Fibroblast of skin of abdomen (primary cell): ENCODE results near the gene IP6K2.
"Not testable (repeated sequence)": the region's sequence is repeated elsewhere in the genome, so short reads cannot be mapped to it uniquely, and the experiment has no call there.

Source experiments
- DNase-seq: peaks from one replicate; pipeline ENCODE4 v3.0.0-alpha.2; 2013

The IP6K2 gene

DNA sequence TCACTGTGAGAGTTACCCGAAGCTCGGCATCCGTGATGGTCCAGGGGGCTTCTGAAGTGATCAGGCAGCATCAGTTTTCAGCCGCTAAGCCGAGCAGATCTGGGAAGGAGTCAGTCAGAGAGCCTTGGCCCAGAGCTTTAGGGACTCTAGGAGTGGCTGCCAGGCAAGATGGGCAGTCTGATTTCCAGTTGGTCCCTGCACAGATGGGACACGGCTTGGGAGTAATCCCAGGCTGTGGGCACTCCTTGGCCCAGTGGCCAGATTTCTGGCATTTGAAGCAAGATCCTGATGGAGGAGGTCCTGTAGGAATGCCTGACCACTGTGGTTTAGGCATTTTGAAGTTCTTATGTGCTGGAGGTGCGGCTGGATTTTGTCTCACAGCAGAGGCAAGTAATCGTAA lies 10.5 kb upstream of the IP6K2 start:
- DNase-seq, result no peak

DNA sequence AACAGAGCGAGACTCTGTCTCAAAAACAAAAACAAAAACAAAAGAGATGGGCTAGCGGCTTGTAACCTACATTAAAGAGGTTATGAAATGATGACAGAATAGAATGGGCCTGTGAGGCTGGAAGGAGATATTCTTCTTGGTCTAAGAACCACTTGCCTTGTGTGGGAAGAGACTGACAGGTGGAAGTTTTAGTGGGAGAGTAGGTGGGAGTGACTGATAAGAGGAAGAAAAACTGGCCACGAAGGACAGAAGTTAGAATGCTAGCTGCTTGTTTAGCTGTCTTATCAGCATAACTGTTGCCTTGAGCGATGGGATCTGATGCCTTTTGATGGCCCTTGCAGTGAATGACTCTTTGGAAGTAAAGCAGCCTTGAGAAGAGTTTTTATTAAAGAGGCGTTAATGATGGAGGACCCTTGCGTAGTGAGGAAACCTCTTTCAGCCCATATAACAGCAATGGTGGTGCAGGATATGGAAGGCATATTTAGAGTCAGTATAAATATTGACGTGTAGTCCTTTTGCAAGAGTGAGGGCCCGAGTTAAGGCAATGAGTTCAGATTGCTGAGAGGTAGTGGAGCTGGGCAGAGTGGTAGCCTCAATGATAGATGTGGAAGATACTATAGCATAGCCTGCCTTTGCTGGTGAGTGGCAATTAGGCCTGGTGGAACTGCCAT lies 8.3 kb upstream of the IP6K2 start:
- DNase-seq, result not testable (repeated sequence)

DNA sequence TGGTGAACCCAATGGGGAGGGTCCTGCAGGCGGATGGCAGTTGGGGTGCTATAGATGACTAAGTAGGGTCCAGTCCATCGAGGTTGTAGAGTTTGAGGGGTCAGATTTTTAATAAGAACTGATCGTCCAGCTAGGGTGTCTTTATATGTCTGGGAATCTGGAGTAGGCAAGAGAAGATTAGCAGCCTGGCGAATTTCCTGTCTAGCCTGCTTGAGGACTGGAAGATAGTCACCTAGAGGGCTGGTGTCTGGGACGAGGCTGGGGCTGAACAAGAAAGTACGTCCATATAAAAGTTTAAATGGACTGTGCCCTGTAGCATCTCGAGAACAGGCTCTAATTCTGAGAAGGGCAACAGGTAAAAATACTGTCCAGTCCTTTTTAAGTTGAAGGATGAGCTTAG lies 6.7 kb upstream of the IP6K2 start:
- DNase-seq, result no peak

DNA sequence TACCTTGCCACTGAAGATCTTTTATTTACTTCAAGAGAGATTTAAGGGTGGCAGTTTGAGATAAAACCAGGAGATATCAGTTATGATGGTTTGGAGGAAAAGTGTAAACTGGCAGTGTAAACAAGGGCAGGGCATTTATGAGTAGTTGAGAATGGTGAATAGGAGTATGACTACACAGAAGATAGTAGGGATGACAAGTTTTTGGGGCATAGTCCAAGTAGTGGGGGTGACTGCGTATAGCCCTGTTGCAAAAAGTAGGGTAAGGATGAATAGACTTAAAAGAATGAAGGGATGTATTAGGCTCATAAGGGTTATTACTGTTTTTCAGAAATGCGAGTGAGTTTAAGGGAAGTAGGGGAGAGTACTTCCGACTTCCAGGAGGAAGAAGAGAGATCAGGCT lies 6.3 kb upstream of the IP6K2 start:
- not testable (repeated sequence) for DNase-seq

DNA sequence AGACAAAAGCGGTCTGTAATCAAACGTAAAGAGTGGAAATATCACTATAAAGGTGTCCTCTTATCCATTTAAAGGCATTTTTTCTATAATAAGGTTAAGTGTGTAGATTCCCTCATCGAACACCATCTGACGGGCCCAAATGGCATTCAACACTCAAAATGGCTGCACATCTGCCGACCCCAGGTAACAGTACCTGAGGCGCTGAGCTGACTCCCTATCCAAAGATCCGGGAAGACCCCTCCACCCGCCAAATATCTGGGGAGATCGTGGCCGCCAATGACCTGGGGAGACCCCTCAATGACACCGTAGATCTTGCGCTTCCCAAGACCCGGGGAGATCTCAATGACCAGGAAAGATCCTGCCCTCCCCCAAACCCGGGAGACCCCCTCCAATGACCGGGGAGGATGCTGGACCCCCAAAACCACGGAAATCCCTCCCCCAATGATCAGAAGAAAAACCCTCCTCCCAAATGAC lies 476 bp downstream of the IP6K2 start:
- DNase-seq, result no peak

DNA sequence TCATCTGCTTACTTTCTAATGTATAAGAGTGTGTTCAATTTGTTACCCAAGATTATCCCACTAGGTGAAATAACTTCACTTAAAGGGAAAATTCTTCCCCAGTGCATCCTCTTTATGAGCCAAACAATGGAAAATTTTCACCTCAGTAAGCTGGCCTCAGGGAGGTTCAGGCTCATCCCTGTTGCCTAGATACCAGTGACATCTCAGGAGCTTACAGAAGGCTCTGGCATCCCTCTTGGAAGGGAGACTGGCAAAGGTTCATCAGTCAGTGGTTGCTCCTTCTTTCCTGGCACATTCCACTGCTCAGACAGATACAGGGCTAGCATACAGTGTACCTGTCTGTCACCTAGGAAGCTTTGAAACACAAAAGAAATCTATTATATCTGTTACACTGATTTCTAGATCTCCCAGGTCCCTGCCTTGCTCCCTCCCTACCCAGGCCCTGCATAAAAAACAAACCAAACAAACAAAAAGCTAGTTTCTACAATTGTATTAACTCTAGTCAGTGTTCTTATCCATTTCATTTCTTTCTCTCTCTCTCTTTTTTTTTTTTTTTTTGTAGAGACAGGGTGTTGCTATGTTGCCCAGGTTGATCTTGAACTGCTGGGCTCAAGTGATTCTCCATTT lies 1.7 kb downstream of the IP6K2 start:
- DNase-seq, result peak; percentile 25

DNA sequence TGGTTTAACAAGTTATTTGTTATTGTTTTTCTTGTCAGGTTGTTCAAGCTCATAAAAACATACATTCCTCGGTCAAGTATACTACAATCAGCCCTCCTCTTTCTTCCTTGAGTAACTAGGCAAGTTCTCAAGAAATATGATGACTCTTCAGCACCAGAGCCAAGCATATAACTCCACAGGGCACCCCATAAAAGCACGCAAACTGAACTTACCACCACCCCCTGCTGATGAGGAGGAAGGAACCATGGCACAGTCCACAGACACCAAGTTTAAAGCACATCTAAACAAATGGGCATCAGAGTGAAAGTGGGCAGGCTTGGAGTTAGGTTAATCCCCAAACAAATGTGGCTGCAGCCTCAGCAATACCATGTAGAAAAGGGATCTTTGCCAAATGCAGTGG lies 5.3 kb downstream of the IP6K2 start:
- no peak for DNase-seq

DNA sequence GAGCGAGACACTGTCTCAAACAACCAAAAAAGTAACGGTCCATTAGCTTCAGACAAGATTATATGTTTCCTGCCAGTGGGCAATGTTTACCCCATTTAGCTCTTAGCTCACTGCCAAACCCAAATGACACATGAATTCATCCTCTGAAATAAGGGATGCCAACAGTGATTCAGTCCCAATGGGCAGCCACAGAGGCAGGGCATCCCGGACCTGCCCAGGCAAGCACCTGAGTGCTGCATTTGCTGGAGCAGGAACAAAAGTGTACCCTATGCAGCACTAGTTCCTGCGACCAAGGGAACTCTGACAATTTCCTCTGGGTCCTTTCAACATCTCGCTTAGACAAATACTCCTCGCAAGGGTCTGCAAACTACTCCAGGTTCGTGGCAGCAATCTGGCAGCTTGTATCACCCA lies 8.0 kb downstream of the IP6K2 start:
- DNase-seq, result no peak

DNA sequence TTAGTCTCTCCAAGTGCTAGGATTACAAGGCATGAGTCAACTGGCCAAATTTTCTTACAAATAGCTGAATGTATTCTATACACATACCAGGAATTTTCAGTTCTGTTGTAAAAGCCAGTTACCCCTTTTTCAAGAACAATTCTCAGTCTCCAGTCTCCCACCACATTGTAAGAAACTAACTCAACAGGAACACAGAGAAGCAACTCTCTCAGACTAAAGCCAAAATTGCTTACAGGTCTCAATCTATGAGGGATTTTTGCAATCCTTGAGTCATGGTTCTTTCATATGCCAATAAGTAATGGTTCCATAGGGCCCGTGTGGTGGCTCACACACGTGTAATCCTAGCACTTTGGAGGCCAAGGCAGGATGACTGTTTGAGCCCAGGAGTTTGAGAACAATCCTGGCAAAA lies 8.5 kb downstream of the IP6K2 start:
- no peak for DNase-seq

DNA sequence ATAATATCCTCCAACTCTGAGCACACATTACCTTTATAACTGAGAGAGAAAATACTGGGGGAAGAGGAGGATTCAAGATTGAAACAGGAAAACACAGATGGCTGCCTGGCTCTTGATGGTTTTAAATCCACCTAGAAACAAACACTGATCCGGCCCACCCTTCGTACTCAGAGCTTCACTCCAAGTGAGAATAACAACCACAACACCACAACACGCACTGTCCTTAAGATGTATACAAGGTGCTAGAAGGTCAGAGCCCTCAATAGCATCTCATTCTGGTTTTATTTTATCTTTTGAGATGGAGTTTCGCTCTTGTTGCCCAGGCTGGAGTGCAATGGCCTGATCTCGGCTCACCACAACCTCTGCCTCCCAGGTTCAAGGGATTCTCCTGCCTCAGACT lies 9.9 kb downstream of the IP6K2 start:
- no peak for DNase-seq

DNA sequence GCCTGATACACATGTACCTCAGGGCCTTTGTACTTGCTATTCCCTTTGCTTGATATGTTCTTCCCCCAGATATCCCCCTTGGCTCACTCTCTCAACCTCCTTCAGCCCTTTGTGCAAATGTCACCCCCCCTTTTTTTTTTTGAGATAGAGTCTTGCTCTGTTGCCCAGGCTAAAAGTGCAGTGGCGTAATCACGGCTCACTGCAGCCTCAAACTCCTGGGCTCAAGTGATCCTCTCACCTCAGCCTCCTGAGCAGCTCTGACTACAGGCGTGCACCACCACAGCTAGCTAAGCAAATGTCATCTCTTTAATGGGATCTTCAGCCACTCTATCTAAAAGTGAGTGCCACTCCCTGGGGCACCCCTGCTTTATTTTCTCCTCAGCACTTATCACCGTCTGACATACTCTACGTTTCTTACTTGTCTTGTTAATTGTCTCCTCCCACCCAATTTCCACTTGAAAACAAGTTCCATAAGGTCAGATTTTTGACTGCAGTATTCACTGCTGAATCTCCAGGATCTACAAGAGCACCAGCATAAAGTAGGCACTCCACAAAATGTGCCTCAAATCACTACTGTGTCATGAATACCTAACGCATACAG lies 14.6 kb downstream of the IP6K2 start:
- no peak for DNase-seq

DNA sequence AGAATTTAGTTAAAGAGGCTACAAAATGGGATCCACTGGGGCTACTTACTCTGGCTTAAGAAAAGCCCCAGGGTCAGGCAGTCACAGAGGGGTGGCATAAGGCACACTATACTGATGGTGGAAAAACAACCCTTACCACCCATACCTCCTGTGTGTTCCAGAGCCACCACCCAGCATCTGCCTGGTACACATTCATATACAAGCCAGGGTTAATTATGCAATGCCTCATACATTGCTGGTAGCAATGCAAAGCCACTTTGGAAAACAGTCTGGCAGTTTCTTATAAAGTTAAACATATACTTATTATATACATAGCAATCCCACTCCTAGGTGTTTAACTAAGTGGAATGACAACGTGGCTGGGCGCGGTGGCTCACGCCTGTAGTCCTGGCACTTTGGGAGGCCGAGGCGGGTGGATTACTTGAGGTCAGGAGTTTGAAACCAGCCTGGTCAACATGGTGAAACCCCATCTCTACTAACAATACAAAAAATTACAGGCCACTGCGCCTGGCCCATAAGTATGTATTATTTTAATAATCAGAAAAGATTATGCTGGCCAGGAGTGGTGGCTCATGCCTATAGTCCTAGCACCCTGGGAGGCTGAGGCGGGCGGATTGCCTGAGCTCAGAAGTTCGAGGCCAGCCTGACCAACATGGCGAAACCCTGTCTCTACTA lies 16.2 kb downstream of the IP6K2 start:
- no peak for DNase-seq

DNA sequence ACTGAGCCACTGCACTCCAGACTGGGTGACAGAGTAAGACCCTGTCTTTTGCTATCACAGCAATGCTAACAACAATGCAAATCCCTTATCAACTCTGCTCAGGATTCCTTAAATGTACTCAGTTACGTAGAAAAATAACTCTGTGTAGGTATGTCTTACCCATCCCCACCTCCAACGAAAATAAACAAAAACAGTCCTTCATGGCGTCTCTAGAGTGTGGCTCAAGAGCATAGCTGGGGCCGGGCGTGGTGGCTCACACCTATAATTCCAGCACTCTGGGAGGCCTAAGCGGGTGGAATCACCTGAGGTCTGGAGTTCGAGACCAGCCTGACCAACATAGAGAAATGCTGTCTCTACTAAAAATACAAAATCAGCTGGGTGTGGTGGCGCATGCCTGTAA lies 18.1 kb downstream of the IP6K2 start:
- no peak for DNase-seq

DNA sequence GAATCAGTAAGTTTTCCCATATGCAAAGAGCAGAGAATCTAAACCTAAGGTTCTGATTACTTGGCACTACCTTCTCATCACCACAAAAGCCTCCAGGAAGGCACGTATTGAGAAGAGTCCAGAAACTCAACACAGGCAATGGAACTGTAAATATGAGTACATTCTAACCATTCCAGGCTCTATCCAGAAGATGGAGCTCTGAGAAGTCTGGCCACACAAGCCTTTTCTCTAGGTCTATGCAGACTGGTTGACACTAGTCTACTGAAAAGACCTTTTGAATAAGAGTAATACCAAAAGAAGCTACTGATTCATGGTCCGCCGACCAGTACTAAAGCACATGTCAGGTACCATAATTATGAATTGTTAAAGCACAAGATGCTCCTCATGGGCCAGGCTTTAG lies 19.1 kb downstream of the IP6K2 start:
- DNase-seq, result no peak

DNA sequence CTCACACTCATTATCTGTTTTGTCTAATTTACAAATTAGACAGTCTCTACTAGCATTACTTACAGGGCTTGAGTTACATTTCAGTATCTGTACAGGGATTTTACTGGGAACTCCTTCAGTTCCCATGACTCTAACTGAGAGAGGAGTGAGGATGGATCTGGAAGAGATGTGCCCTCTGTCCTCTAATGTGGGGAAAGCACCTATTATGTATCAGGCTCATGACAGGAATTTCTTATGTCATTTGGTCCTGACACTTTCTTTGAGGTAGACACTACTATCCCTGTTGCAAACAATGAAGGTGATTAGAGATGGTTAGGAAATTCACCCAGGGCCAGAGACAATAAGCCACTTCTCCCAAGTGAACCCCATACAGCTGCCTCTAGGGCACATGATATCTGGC lies 20.4 kb downstream of the IP6K2 start:
- no peak for DNase-seq

DNA sequence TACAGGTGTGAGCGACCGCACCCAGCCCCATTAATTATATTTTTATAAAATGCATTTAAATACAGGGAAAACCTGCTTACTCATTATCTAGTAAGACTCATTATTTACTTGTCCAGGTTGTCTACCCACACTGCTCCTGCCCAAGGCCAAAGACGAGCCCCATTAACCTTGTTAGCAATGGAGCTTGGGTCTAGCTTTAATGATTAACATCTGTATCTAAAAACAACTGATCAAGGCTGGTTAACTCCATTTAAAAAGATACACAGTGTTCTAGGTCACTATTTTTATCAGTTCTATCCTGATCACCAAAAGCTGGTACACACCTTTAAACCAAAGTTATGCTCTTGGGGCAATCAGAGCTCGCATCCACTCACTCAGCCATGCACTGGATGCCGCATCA lies 20.9 kb downstream of the IP6K2 start:
- no peak for DNase-seq

DNA sequence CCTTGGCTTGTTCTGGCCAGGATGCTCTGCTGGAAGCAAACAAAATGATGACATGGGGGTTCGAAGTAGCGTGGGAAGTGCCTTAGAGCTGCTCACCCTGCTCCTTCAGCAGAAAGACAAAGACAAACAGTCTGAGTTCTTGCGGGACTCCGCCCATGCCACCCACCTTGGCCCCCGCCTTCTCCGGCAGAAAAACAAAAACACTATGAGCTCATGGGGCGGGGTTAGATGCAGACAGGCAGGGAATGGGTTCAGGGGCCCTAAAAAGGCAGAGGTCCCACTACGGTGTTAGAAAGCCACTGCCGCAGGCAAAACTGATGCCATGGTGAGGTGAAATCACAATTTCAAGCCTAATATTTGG lies 21.6 kb downstream of the IP6K2 start:
- DNase-seq, result no peak

DNA sequence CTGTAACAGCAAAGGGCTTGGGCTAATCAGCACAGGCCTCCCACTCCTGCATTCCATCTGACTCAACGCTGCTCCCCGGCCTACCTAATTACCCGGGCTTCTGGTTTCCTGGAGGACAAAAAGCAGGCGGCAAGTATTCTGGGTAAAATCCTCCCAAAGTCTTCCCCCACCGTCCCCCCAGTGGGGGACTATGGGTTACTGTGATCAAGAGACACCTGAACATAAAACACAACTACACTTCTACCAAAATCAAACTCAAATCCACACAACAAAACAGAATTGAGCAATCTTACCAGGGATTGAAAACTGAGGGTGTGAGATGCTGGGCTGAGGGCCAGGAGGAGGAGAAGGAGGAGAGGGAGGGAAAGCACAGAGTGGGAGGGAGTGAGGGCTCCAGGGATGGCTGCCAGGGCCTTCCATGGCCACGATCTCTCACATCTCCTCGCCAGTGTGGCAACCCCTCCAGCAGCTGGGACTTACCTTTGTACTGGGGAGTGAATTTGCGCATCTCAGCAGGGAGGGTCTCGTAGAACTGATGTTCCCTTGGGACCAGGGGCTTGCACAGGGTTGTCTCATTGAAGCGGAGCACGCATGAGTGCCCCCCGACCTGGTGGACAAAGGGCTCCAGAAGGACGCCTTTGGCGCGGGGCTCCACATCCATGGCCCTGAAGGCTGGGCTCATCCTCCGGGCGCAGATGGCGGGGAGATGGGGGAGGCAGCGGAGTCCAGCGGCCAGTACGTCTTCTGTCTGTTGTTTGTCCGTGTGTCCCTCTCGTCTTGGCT lies 22.2 kb downstream of the IP6K2 start:
- peak; percentile 85 for DNase-seq

DNA sequence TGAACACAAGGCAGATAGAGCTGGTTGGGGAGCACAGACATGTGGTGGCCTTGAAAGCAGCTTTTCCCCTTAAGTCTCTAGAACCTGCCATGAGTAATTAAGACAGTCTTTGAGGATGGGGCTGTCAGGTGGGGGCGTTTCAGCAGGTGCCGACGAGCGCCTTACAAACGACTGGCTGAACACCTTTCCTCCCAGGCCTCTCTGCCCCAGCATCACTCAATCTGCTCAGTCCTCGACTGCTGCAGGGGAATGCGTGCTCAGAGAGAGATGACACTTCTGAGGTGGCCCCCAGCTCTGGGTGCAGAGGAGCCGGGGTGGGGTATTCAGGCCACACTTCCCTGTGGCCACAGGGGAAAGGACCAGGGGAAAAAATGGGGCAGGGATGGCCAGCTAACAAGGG lies 23.2 kb downstream of the IP6K2 start:
- DNase-seq, result no peak

DNA sequence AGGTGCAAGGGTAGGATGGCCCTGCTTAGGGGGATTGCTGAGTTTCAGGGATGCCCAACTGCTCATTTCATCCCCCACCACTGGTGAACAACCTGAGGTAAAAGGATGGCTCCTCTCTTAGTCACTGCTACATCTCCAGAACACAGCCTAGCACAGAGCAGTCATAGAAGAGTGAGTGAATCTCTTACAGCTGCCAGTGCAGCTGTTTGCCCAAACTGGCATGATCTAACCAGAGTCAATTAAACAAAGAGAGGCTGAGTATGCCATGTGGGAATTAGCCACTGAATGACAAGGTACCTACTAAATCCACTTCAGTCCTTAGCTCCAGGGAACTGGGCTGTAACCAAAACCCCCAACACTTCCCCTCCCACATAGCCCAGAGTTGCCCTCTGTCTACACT lies 24.5 kb downstream of the IP6K2 start:
- no peak for DNase-seq

DNA sequence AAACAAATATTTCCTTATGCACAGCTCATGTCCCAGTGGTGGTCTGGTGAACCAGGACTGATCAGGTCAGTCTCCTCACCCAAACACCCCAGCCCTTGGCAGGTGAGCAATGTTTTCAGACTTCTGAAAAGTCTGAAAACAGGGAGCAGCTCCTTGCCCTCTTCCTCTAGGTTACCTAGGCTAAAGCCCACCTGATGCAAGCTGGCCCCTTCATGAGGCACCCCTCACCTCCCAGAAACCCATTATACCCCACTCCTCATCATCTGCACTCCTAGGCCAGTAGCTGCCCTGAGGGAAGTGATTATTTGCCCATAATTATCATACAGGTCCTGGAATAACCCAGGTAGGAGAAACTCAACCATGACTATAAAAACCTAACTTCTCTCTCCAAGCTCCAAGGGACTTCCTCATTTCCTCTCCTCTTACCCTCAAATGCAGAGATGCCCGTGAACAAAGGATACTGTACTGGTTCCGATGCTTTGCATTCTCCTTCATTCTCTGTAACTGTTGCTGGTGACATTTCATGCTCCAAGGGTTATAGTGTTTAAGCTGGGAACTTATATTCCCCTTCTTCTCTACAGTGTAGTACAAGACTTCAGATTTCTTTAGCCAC lies 26.1 kb downstream of the IP6K2 start:
- DNase-seq, result no peak

DNA sequence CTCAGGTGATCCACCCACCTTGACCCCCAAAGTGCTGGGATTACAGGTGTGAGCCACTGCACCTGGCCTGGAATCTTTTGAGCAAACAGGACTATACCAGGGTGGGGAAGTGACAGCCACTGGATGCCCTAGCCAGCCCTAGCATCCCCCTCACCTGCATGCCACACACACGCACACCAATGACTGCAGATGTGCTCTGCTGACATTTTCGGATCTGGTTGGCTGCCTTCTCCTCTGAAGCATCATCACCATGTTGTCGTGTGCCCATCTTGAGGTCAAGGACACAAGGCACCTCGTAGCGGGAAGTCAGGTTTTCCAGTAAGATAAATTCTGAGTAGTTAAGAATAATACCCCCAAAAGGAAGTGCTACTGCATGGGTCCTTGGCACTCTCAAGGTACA lies 27.6 kb downstream of the IP6K2 start:
- no peak for DNase-seq

DNA sequence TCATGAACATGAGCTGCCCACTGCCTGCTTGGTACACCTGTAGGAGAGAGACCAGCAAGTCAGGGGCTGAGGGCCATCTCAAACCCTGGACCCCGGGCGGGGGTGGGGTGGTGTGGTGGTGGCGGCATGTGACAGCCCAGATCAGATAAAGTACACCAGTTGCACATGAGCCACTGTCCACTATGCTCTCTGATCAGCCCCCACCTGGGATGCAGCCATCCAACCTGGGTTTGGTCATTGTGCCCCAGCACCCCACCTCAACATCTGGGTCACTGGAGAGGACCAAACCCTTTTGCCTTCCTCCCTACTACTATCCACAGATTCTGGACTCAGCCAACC lies 28.3 kb downstream of the IP6K2 start:
- DNase-seq, result no peak
